Kidney (tissue), 14 donors: ENCODE results near the gene TCERG1L. TPM values are rescaled to one million over a fixed set of nuclear protein-coding genes. Genes with fewer than 3 reads are reported as not detected.

ENCODE experiments used
- DNase-seq, 5 donors: peaks; one replicate each; pipeline ENCODE4 v3.0.0-alpha.2; 2013 to 2020
- FAIRE-seq: peaks from 2 replicates; lab custom pipeline; 2012; peaks lifted over from hg19 to GRCh38; lab: Jason Lieb, UNC
- H3K27ac ChIP-seq, 2 donors: one replicate each; pipeline ENCODE4 v1.7.0; 2013; ENCODE audit warnings: low read depth in 2 of 2, low read length in 2 of 2, inconsistent platforms in 1 of 2
- H3K27me3 ChIP-seq: one replicate; pipeline ENCODE4 v1.7.1; 2013; ENCODE audit warnings: low read length, inconsistent platforms; ENCODE audit not compliant: control insufficient read depth, insufficient read depth
- H3K36me3 ChIP-seq, 3 donors: one replicate each; pipeline versions ENCODE4 v1.7.0 to v1.7.1; 2013; ENCODE audit warnings: low read length in 3 of 3, control low read depth in 1 of 3, inconsistent platforms in 1 of 3; ENCODE audit not compliant: insufficient read depth in 3 of 3, control insufficient read depth in 2 of 3
- H3K4me1 ChIP-seq, 3 donors: one replicate each; pipeline versions ENCODE4 v1.7.0 to v1.7.1; 2013; ENCODE audit warnings: low read length in 3 of 3, inconsistent platforms in 1 of 3, low read depth in 1 of 3; ENCODE audit not compliant: control insufficient read depth in 2 of 3, insufficient read depth in 2 of 3
- H3K4me3 ChIP-seq, 3 donors: one replicate each; pipeline versions ENCODE4 v1.7.0 to v1.8.1; 2013; ENCODE audit warnings: low read length in 3 of 3, control low read depth in 1 of 3, inconsistent platforms in 1 of 3
- H3K9ac ChIP-seq, 3 donors: one replicate each; pipeline versions ENCODE4 v1.7.0 to v1.7.1; 2013; ENCODE audit warnings: low read length in 3 of 3, control low read depth in 1 of 3, inconsistent platforms in 1 of 3
- H3K9me3 ChIP-seq, 3 donors: one replicate each; pipeline versions ENCODE4 v1.7.0 to v1.7.1; 2013; ENCODE audit warnings: low read length in 3 of 3, control low read depth in 1 of 3, inconsistent platforms in 1 of 3; ENCODE audit not compliant: control insufficient read depth in 2 of 3, insufficient read depth in 1 of 3
- CTCF ChIP-seq: IDR thresholded peaks from 3 replicates; pipeline ENCODE4 v1.5.1; 2012; ENCODE audit warnings: mild to moderate bottlenecking, moderate library complexity, borderline replicate concordance; ENCODE audit not compliant: insufficient read depth; ENCODE audit errors: extremely low read depth
- intact Hi-C: fragments of 100-400 bp; cut with DNase I; formaldehyde crosslinking; loops from one replicate; pipeline ENCODE4 v1.11.1; 2022
- polyA plus RNA-seq: library from polyadenylated mRNA; stranded (reverse); fragments of 350-450 nt; fragmentation: Illumina TruSeq; extraction: RNeasy Lipid Tissue Mini Kit (QIAGEN cat#74804); gene quantifications from one replicate; pipeline ENCODE4 v1.2.3, GENCODE V29; 2014; ENCODE audit warnings: low read depth, low replicate concordance; ENCODE audit not compliant: insufficient read depth
- total RNA-seq: library from RNA; stranded (reverse); fragmentation: NEBNext Ultra II Directional; extraction: Animal tissue kit (Norgen Biotek cat#: 25700); gene quantifications from one replicate; pipeline ENCODE4 v1.2.1, GENCODE V29; 2021
- donor health status: control.
- donor health status: control.
- donor health status: control.
- donor health status: control.
- donor health status: control.
- donor health status: DM: yes; HTN: yes; CAD: no.
- donor health status: Normal renal cell carcinoma (clear cell type).

The TCERG1L gene
- total and polyA plus RNA-seq, 2 donors from 2014 or later: not detected

GRCh38 chr10:131183546-131184045 is 127.9 kb downstream of the TCERG1L start:
- H3K4me1 ChIP-seq: no peaks in the 10 kb centered on the region
- DNase-seq (peak in 2 of 5 donors; percentile 13 to 33), FAIRE-seq (no peak)
- no peaks in the 10 kb centered on the region for H3K9me3 ChIP-seq
- no peak overlapping the region for H3K9ac ChIP-seq
- peaks cover 2% of the 10 kb centered on the region for H3K27me3 ChIP-seq
- intact Hi-C loops: no loop called here
- no peak overlapping the region for H3K27ac ChIP-seq
- no peak overlapping the region for H3K4me3 ChIP-seq
- no peaks in the 10 kb centered on the region for H3K36me3 ChIP-seq
- no peak for TF ChIP-seq CTCF

DNA sequence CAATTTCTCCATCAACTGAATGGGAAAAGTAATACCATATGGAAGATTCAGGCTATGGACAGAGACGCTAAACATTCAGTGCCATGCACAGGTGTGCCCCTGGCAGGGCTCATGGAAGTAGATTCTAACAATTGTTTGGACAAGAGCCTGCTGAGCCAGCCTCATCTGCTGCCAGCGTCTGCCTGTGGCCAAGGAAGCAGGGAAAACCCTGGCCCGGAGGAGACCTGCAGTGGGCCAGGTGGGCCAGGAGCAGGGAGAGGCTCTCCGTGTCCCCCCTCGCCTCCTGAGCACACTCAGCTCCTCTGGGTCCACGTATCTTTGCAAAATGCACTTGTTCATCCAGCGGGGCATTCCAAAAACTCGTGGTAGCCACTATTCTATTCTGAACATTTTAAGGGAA is 130.1 kb downstream of the TCERG1L start:
- no peak for TF ChIP-seq CTCF
- no peak for FAIRE-seq
- Histone ChIP-seq H3K27ac (no peak overlapping the region), H3K36me3 (peaks cover 0 to 3% (median 0%) of the 10 kb centered on the region in 3 donors), H3K4me1 (no peaks in the 10 kb centered on the region), H3K4me3 (no peak overlapping the region), H3K9ac (no peak overlapping the region), H3K27me3 (peaks cover 2% of the 10 kb centered on the region), H3K9me3 (peaks cover 0 to 4% (median 3%) of the 10 kb centered on the region in 3 donors)
- DNase-seq: peak in 1 of 5 donors; percentile 37
- intact Hi-C loops: no loop called here

DNA sequence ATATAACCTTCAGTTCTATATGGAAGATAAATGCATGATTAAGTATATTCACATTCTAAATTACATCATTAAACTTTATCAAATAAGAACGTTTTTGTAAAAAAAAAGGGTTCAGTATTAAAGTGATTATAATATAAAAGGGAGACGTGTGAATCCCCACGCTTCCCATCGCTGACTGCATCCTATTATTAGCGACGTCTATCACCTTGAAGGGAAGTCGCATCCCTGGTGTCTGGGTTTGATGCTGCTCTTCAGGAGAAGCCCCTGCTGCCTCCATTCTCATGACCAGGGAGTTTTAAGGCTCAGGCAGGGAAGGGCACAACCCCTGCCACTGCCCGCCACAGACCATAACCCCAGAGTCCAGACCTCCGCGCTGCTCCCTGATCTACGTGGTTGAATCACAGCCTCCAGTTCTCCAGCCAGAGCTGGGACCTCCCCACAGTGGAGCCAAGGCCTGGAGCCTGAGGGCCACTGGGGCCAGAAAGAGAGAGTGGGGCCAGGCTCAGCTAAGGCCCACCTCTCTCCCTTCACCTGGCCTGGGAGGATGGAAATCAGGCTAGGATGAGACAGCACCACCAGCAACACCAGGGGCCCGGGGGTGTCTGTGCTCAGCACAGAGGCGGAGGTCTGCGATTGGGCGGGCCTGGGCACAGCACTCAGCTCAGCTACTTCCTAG is 130.6 kb downstream of the TCERG1L start:
- H3K27ac ChIP-seq: no peak overlapping the region
- H3K4me3 ChIP-seq: no peak overlapping the region
- intact Hi-C loops: no loop called here
- H3K9ac ChIP-seq: no peak overlapping the region
- peaks cover 2% of the 10 kb centered on the region for H3K27me3 ChIP-seq
- peak in 2 of 5 donors; percentile 21 to 37 for DNase-seq
- no peak for FAIRE-seq
- no peaks in the 10 kb centered on the region for H3K4me1 ChIP-seq
- TF ChIP-seq CTCF: no peak
- H3K36me3 ChIP-seq: peaks cover 0 to 3% (median 3%) of the 10 kb centered on the region in 3 donors
- H3K9me3 ChIP-seq: peaks cover 0 to 7% (median 6%) of the 10 kb centered on the region in 3 donors
